Panc1 (cell line): Measurements from ENCODE around the gene TPSG1.

Experiments
- CTCF ChIP-seq: fragments of 450-650 bp; IDR thresholded peaks from 2 replicates; pipeline ENCODE4 v1.5.1; 2017; ENCODE audit warnings: mild to moderate bottlenecking
- POLR2AphosphoS5 ChIP-seq: IDR thresholded peaks from 2 replicates; pipeline ENCODE4 v1.6.1; 2012; ENCODE audit warnings: mild to moderate bottlenecking, low read depth, low read length, moderate library complexity
- REST ChIP-seq, 2 experiments: IDR thresholded peaks; 2 replicates each; pipeline ENCODE4 v1.6.1; 2011 to 2012; ENCODE audit warnings: low read depth in 2 of 2, control low read depth in 1 of 2, low read length in 1 of 2, mild to moderate bottlenecking in 1 of 2, moderate library complexity in 1 of 2; ENCODE audit not compliant: insufficient read depth in 1 of 2
- SIN3A ChIP-seq: IDR thresholded peaks from 2 replicates; pipeline ENCODE4 v1.6.1; 2012; ENCODE audit warnings: low read depth, mild to moderate bottlenecking, low read length, moderate library complexity, borderline replicate concordance; ENCODE audit not compliant: insufficient read depth
- TCF7L2 ChIP-seq: IDR thresholded peaks from 2 replicates; pipeline ENCODE4 v1.6.1; 2011; ENCODE audit warnings: mild to moderate bottlenecking, low read depth, low read length, inconsistent platforms

- TF ChIP-seq REST (IDR thresholded peaks at IDR 0.05; ENCODE audit: insufficient read depth in 1 of 2, low read depth in 2 of 2, low read length in 1 of 2): no peak
- no peak for TF ChIP-seq POLR2AphosphoS5
- no peak for TF ChIP-seq CTCF
- TF ChIP-seq SIN3A: no peak
- no peak for TF ChIP-seq TCF7L2
Observed at GRCh38 chr16:1218930-1219611, 6.0 kb downstream of the TPSG1 start.
